OCI-LY3 (cell line): Measurements from ENCODE around the gene BTBD9.

Source experiments
- H2AFZ ChIP-seq: fragments of 200-600, 300-600 bp; shearing (Covaris generic); 2 replicates; pipeline ENCODE4 v1.6.0; 2014; ENCODE audit warnings: antibody characterized with exemption, low read depth, low read length
- H3K27ac ChIP-seq: fragments of 200-600, 300-600 bp; sonication (generic); 2 replicates; pipeline ENCODE4 v1.5.1; 2014; ENCODE audit warnings: mild to moderate bottlenecking, low read length, moderate library complexity, mixed read lengths
- H3K27me3 ChIP-seq: fragments of 200-600, 300-600 bp; sonication (generic); 2 replicates; pipeline ENCODE4 v1.6.1; 2014; ENCODE audit warnings: low read depth, low read length, mixed read lengths
- H3K36me3 ChIP-seq: fragments of 200-600, 300-600 bp; sonication (generic); replicated peaks from 2 replicates; pipeline ENCODE3; 2014; ENCODE audit warnings: low read depth, low read length, mixed read lengths
- H3K4me1 ChIP-seq: fragments of 300-600, 200-600 bp; sonication (generic); 2 replicates; pipeline ENCODE4 v1.6.1; 2014; ENCODE audit warnings: low read length, mixed read lengths
- H3K4me2 ChIP-seq: fragments of 200-600, 300-600 bp; sonication (generic); 2 replicates; pipeline ENCODE4 v1.6.1; 2014; ENCODE audit warnings: low read length, mixed read lengths
- H3K4me3 ChIP-seq: fragments of 300-600, 200-600 bp; sonication (generic); 2 replicates; pipeline ENCODE4 v1.5.1; 2014; ENCODE audit warnings: antibody characterized with exemption, mild to moderate bottlenecking, low read length, moderate library complexity
- H3K79me2 ChIP-seq: fragments of 300-600, 200-600 bp; shearing (Covaris generic); 2 replicates; pipeline ENCODE4 v1.6.1; 2014; ENCODE audit warnings: mild to moderate bottlenecking, low read length, mixed read lengths
- H3K9ac ChIP-seq: fragments of 300-600, 200-600 bp; shearing (Covaris generic); 2 replicates; pipeline ENCODE4 v1.6.0; 2014; ENCODE audit warnings: mild to moderate bottlenecking, low read length, moderate library complexity
- H3K9me3 ChIP-seq: fragments of 200-600, 300-600 bp; shearing (Covaris generic); 2 replicates; pipeline ENCODE4 v1.6.1; 2014; ENCODE audit warnings: low read length, mixed read lengths; ENCODE audit not compliant: insufficient read depth
- H4K20me1 ChIP-seq: fragments of 200-600, 300-600 bp; sonication (generic); 2 replicates; pipeline ENCODE4 v1.6.1; 2016; ENCODE audit warnings: low read length, mixed read lengths; ENCODE audit not compliant: insufficient read depth
- CTCF ChIP-seq: fragments of 200-600, 300-600 bp; sonication (generic); IDR thresholded peaks from 2 replicates; pipeline ENCODE4 v1.5.1; 2014; ENCODE audit warnings: antibody characterized with exemption, low read length, low read depth
- EZH2phosphoT487 ChIP-seq: fragments of 200-600 bp; shearing (Covaris generic); IDR thresholded peaks from 2 replicates; pipeline ENCODE4 v1.6.1; 2018; ENCODE audit warnings: antibody characterized with exemption, mixed run types, low read depth

The BTBD9 gene

GRCh38 chr6:38185752-38186151 is 454.0 kb downstream of the BTBD9 start:
- Histone ChIP-seq H3K4me1 (peaks cover 15% of the 10 kb centered on the region), H4K20me1 (no peaks in the 10 kb centered on the region), H2AFZ (no peak overlapping the region), H3K36me3 (no peaks in the 10 kb centered on the region), H3K27ac (no peak overlapping the region), H3K4me2 (no peak overlapping the region), H3K9ac (no peak overlapping the region), H3K9me3 (no peaks in the 10 kb centered on the region), H3K79me2 (no peaks in the 10 kb centered on the region), H3K27me3 (no peaks in the 10 kb centered on the region), H3K4me3 (no peak overlapping the region)
- TF ChIP-seq EZH2phosphoT487 (no peak), CTCF (no peak)

- Histone ChIP-seq H3K4me3 (no peak overlapping the region), H3K79me2 (no peaks in the 10 kb centered on the region), H3K4me2 (no peak overlapping the region), H3K36me3 (no peaks in the 10 kb centered on the region), H3K27ac (no peak overlapping the region), H4K20me1 (no peaks in the 10 kb centered on the region), H3K9ac (no peak overlapping the region), H2AFZ (no peak overlapping the region), H3K4me1 (peaks cover 20% of the 10 kb centered on the region), H3K27me3 (no peaks in the 10 kb centered on the region), H3K9me3 (no peaks in the 10 kb centered on the region)
- no peak for TF ChIP-seq EZH2phosphoT487
- TF ChIP-seq CTCF: no peak
Measured at GRCh38 chr6:38185244-38185643, 454.5 kb downstream of the BTBD9 start.

GRCh38 chr6:38184585-38185080 is 455.1 kb downstream of the BTBD9 start:
- no peak for TF ChIP-seq CTCF
- Histone ChIP-seq H3K4me1 (peaks cover 24% of the 10 kb centered on the region), H3K27me3 (no peaks in the 10 kb centered on the region), H3K4me2 (no peak overlapping the region), H2AFZ (no peak overlapping the region), H3K9ac (no peak overlapping the region), H3K27ac (no peak overlapping the region), H3K4me3 (no peak overlapping the region), H4K20me1 (no peaks in the 10 kb centered on the region), H3K79me2 (no peaks in the 10 kb centered on the region), H3K36me3 (no peaks in the 10 kb centered on the region), H3K9me3 (no peaks in the 10 kb centered on the region)

- no peak overlapping the region for H3K27ac ChIP-seq
- H3K9ac ChIP-seq: no peak overlapping the region
- no peaks in the 10 kb centered on the region for H3K27me3 ChIP-seq
- no peaks in the 10 kb centered on the region for H3K9me3 ChIP-seq
- TF ChIP-seq CTCF (no peak), EZH2phosphoT487 (no peak)
- no peak overlapping the region for H3K4me2 ChIP-seq
- no peaks in the 10 kb centered on the region for H4K20me1 ChIP-seq
- H2AFZ ChIP-seq: no peak overlapping the region
- H3K36me3 ChIP-seq: no peaks in the 10 kb centered on the region
- peaks cover 24% of the 10 kb centered on the region for H3K4me1 ChIP-seq
- H3K4me3 ChIP-seq: no peak overlapping the region
- no peaks in the 10 kb centered on the region for H3K79me2 ChIP-seq
Measured at GRCh38 chr6:38183856-38184584, 455.7 kb downstream of the BTBD9 start.
